GF-D8 (cell line): Measurements from ENCODE around the gene NFIX.
A peak's percentile ranks its signal among the peaks of the same experiment; 100 is the strongest.
"Not testable (repeated sequence)": the region's sequence is repeated elsewhere in the genome, so short reads cannot be mapped to it uniquely, and the experiment has no call there.

ENCODE experiments used
- DNase-seq: peaks from one replicate; lab custom pipeline; 2025; lab: John Stamatoyannopoulos, UW

The NFIX gene

DNA sequence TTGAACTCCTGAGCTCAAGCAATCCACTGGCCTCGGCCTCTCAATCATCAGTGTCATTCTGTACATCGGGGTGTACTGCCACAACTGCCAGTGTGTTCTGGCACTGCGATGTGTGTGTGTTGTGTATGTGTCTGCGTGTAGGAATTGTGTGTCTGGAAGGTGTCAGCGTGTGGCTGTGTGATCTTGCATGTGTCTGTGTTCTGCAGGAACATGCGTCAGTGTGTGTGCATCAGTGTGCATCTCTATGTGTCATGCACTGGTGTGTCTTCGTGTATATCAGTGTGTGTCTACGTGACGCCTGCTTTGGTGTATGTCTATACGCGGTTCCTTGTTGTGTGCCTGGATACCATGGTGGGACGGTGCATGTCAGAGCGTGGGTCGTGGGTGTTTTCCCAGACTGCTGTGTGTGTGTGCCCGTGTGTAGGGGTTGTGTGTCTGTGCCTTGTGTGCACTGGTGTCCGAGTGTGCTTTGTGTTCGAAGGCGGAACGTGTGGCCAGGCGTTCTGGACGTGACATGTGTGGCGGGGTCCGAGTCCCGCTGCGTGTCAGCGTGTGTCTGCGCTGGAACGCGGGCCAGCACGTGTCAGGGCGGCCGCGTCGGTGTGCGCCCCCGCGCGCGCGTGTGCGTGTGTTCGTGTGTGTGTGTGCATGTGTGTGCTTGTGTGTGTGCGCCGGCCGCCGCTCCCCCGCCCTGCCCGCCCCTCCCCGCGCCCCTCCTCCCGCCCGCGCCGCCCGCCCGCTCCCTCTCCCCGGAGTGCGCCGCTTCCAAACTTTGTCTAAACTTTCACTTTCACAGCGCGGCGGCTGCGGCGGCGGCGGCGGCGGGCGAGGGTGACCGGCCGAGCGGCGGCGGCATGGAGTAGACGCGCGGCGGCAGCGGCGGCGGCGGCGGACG lies at the start of gene NFIX:
Gene NFIX (plus strand): TSS at position 775 of the 895 bp plus-strand sequence. CDS start 363 bp downstream, outside the sequence.
- no peak for DNase-seq

- DNase-seq: peak; percentile 83
Measured at GRCh38 chr19:12945479-12946091, 49.7 kb upstream of the NFIX start, which contains the start of gene RAD23A. Gene RAD23A, plus strand, starts transcription at chr19:12945862. Its CDS starts 87 bp downstream, at chr19:12945949.

GRCh38 chr19:12946092-12946721 lies 49.1 kb upstream of the NFIX start:
- no peak for DNase-seq

- no peak for DNase-seq
Measured at GRCh38 chr19:12946731-12947496, 48.4 kb upstream of the NFIX start.

DNA sequence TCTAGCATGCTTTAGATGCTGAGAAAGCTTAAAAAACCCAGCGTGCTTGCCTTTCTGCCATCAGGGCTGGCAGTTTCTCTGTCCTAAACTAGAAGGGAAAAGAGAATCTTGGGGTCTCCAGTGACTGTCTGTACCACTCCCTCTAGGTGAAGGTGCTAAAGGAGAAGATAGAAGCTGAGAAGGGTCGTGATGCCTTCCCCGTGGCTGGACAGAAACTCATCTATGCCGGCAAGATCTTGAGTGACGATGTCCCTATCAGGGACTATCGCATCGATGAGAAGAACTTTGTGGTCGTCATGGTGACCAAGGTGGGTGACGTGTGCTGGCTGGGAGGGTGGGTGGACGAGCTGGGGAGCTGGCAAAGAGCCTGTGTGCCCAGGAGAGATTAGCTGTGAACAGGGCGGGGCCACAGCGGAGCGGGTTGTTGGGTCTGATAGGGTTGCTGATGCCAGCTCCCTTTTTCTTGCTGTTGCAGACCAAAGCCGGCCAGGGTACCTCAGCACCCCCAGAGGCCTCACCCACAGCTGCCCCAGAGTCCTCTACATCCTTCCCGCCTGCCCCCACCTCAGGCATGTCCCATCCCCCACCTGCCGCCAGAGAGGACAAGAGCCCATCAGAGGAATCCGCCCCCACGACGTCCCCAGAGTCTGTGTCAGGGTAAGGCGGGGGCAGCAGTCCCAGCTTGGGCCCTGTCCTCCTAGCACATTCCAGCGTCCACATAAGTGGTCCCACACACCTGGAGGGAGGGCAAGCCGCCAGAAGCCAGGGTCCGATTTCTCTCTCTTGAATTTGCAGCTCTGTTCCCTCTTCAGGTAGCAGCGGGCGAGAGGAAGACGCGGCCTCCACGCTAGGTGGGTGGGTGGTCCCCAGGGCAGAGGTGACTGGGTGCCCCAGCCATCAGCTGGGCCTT lies 47.3 kb upstream of the NFIX start:
- no peak for DNase-seq

- no peak for DNase-seq
Measured at GRCh38 chr19:12948612-12949362, 46.5 kb upstream of the NFIX start.

DNA sequence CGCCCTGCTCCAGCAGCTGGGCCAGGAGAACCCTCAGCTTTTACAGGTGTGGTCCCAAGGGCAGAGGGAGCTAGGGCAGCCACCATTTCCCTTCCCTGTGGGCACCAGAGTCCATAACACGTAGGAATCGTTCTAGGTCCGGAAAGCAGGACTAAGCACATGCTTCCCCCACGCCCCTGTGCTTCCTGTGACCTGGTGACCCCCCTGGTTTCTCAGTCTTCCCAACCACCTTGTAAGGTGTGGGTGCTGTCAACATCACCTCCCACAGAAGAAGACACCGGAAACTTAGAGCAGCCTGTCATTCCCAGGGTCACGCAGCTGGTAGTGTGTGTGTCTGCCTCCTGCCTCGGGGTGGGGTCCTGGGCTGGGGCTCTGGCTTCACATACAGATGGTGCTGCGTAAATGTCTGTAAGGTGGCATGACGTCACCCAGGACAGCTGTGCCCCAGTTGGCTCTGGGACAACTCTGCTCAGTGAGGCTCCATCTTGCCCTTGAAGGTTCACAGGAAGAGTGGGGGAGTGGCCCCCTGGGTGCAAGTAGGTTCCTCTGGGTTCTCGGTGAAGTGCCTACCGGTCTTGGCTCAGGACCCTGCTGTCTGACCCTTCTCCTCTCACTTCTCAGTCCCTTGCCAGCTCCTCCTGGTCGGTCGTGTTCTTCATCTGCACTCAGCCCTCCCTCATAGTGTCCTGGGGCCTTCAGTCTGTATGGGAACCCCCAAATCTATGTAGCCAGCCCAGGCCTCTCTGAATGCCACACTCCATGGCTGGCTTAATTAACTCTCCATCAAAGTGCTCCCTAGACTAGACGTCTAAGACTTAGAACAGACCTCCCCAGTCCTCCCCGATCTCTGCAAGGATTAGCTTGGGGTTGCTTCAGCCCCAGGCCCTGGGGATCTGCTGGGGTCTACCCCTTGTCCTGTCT lies 45.7 kb upstream of the NFIX start:
- no peak for DNase-seq

DNA sequence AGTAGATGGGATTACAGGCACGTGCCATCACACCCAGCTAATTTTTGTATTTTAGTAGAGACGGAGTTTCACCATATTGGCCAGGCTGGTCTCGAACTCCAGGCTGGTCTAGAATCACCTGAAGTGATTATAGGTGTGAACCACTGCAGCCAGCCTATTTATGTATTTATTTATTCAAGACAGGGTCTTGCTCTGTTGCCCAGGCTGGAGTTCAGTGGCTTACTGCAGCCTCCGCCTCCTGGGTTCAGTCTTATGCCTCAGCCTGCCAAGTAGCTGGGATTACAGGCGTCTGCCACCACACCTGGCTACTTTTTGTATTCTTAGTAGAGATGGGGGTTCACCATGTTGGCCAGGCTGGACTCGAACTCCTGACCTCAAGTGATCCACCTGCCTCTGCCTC lies 43.2 kb upstream of the NFIX start:
- not testable (repeated sequence) for DNase-seq

GRCh38 chr19:12952488-12953137 lies 42.7 kb upstream of the NFIX start:
- no peak for DNase-seq

DNA sequence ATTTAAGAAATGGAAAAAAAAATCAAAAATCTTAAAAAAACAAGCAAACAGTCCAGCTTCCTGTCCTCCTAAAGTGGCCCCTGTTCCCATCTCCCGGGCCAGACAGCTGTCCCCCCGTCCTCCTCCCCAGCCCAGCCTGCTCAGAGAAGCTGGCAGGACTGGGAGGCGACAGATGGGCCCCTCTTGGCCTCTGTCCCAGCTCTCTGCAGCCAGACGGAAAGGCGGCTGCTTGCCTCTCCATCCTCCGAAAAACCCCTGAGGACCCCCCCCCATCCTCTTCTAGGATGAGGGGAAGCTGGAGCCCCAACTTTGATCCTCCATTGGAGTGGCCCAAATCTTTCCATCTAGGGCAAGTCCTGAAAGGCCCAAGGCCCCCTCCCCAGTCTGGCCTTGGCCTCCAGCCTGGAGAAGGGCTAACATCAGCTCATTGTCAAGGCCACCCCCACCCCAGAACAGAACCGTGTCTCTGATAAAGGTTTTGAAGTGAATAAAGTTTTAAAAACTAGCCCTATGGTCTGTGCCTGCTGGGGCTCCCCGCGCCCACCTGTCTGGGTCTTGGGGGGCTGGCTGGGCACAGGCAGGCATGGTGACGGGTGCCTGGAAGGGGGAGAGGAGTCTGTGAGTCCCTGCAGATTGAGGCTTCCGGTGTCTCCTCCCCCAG lies 42.0 kb upstream of the NFIX start:
- DNase-seq: no peak

- DNase-seq: no peak
Measured at GRCh38 chr19:12953799-12954611, 41.3 kb upstream of the NFIX start.

DNA sequence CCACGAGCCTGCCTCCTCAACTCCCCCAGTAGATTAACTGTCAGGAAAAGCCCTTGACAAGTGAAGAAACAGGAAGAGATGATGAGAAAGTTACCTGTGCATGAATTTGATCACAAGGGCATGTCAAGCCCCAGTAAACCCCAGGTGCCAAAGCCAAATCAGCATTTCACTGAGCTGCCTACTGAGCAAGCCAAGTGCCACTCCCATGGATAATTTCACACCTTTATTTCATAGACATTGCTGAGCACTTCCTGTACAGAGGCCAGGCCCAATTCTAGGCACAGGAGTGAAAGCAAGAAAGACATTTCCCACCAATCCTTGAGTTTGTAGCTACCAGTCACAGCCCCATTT lies 40.7 kb upstream of the NFIX start:
- no peak for DNase-seq

GRCh38 chr19:12955575-12955974 lies 39.7 kb upstream of the NFIX start:
- DNase-seq: not testable (repeated sequence)

GRCh38 chr19:12955996-12956395 lies 39.3 kb upstream of the NFIX start:
- no peak for DNase-seq

DNA sequence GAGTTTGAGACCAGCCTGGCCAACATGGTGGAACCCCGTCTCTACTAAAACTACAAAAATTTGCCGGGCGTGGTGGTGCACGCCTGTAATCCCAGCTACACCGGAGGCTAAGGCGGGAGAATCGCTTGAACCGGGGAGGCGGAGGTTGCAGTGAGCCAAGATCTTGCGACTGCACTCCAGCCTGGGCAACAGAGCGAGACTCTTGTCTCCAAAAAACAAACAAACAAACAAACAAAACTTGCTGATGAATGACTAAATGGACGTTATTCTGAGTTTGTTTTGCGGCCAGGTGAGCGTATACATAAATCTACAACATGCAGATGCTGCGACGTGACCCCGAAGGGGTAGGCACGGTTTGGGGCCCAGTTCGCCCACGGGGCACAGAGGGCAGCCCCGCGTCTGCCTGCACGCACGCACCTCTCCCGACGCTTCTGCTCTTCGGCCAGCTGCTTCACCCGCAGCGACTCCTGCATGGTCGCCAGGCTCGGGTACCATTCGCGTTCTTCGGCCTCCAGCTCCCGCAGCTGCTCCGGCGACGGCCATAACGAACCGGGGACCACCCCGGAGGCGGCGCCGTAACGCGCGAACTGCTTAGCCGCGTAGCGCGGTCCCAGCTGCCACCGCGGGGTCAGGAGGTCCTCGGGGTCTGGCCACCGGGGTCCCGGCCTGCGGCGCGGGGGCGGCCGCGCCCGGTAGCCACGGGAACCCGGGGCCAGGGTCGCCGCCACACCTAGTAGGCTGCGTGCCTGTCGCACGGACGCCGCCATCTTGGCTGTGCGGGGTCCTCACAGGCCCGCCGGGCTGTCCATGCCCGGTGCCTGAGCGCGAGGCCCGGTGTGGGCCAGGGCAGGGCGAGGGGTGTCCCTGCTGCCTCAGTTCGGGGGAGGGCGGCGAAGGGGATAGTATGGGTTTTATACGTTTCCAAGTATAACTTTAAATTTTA lies 38.6 kb upstream of the NFIX start, which contains the start of gene GADD45GIP1:
Gene GADD45GIP1 (minus strand): TSS at position 778 of the 943 bp plus-strand sequence. CDS start 11 bp downstream, at position 767.
- peak; percentile 34 for DNase-seq

- not testable (repeated sequence) for DNase-seq
Measured at GRCh38 chr19:12957389-12957952, 37.8 kb upstream of the NFIX start.
